Colon (tissue), 2 donors: ENCODE data around the gene SLC6A18.
"Not testable (repeated sequence)": the region's sequence is repeated elsewhere in the genome, so short reads cannot be mapped to it uniquely, and the experiment has no call there.

ENCODE experiments used
- FAIRE-seq: peaks from 2 replicates; lab custom pipeline; 2012; peaks lifted over from hg19 to GRCh38; lab: Jason Lieb, UNC
- donor health status: control.
- donor health status: control.

The SLC6A18 gene

GRCh38 chr5:1254196-1254595, 29.0 kb downstream of the SLC6A18 start:
- FAIRE-seq: no peak

DNA sequence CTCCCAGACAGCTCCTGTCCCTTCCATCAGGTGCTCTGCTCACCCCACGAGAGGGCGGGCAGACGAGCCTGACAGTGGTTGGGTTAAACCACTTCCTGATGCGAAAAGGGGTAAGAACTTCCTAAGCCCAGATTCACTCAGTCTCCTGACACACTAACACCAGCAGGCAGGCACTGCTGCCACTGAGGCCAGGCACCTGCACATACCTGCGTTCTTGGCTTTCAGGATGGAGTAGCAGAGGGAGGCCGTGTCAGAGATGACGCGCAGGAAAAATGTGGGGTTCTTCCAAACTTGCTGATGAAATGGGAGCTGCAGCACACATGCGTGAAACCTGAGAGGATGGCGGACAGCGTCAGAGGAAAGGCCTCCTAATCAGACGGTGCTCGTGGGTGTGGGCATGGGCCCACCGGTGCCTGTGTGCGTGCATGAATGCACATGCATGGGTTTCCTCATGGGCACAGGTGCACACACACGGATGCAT, 29.9 kb downstream of the SLC6A18 start:
- no peak for FAIRE-seq

- FAIRE-seq: no peak
These were observed 31.6 kb downstream of the SLC6A18 start for GRCh38 chr5:1256776-1257175.

GRCh38 chr5:1257363-1257762, 32.2 kb downstream of the SLC6A18 start:
- no peak for FAIRE-seq

- no peak for FAIRE-seq
These were observed 32.7 kb downstream of the SLC6A18 start for GRCh38 chr5:1257841-1258240.

GRCh38 chr5:1259806-1260480, 34.8 kb downstream of the SLC6A18 start:
- FAIRE-seq: no peak

- no peak for FAIRE-seq
These were observed 36.5 kb downstream of the SLC6A18 start for GRCh38 chr5:1261643-1262042.

- FAIRE-seq: no peak
These were observed 37.2 kb downstream of the SLC6A18 start for GRCh38 chr5:1262381-1262780.

- FAIRE-seq: no peak
These were observed 39.0 kb downstream of the SLC6A18 start for GRCh38 chr5:1264211-1264610.

DNA sequence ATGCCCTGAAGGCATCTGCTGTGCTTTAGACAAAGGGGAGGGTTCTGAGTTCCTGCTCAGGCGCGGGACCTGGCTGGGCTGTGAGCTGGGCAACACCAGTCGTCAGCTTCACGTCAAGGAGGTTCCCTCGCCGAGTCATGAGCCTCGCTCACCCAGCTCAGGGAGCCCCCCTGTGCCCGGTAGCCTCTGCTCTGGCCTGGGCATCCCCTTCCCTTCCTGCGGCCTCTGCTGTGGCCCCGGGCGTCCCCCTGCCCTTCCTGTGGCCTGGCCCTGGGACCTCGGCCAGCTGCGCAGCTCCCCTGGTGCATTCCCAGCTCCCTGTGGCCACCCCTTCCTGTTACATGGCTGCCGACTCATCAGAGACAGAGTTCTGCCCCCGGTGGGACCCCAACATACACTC, 39.8 kb downstream of the SLC6A18 start:
- no peak for FAIRE-seq

- no peak for FAIRE-seq
These were observed 40.6 kb downstream of the SLC6A18 start for GRCh38 chr5:1265461-1266455.

GRCh38 chr5:1266791-1267190, 41.6 kb downstream of the SLC6A18 start:
- no peak for FAIRE-seq

DNA sequence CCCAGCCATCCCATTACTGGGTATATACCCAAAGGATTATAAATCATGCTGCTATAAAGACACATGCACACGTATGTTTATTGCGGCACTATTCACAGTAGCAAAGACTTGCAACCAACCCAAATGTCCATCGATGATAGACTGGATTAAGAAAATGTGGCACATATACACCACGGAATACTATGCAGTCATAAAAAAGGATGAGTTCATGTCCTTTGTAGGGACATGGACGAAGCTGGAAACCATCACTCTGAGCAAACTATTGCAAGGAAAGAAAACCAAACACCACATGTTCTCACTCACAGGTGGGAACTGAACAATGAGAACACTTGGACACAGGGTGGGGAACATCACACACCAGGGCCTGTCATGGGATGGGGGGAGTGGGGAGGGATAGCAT, 42.3 kb downstream of the SLC6A18 start:
- FAIRE-seq: not testable (repeated sequence)

- no peak for FAIRE-seq
These were observed 42.9 kb downstream of the SLC6A18 start for GRCh38 chr5:1268056-1268455.

GRCh38 chr5:1268666-1269065, 43.5 kb downstream of the SLC6A18 start:
- FAIRE-seq: no peak

- no peak for FAIRE-seq
These were observed 45.2 kb downstream of the SLC6A18 start for GRCh38 chr5:1270426-1270825.

- no peak for FAIRE-seq
These were observed 46.0 kb downstream of the SLC6A18 start for GRCh38 chr5:1270933-1271914.

DNA sequence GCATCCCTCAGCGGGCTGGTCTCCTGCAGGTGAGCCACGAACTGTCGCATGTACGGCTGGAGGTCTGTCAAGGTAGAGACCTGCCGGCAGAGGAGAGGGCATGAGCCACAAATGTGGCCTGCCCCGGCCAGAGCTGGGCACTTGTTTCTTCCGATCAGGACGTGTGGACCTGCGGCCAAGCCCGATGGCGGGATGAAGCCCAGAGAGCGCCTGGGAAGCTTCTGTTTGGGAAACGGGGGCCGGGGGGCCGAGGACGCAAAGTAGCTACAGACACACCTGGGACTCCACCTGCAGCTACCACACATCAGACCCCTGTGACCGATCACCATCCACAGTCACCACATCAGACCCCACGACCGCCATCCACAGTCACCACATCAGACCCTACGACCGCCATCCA, 47.0 kb downstream of the SLC6A18 start:
- FAIRE-seq: no peak

- FAIRE-seq: no peak
These were observed 48.6 kb downstream of the SLC6A18 start for GRCh38 chr5:1273745-1274144.

DNA sequence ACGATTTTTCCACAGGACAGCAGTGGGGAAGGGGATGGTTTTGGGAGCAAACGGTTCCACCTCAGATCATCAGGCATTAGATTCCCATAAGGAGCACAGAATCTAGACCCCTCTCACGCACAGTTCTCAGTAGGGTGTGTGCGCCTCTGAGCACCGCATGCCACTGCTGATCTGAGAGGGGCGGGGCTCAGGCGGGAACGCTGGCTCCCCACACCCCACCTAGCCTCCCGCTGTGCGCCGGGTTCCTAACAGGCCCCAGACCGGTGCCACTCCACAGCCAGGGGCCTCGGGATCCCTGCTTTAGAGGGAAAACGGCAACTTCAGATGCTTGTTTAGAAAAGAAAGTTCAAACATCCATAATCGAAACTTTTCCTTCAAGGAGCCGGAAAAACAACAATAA, 49.3 kb downstream of the SLC6A18 start:
- FAIRE-seq: no peak

GRCh38 chr5:1275397-1276391, 50.5 kb downstream of the SLC6A18 start:
- FAIRE-seq: not testable (repeated sequence)
